ENCODE results near the gene IL32. TPM values are rescaled to one million over a fixed set of nuclear protein-coding genes. Genes with fewer than 3 reads are reported as not detected.

Gene IL32
- polyA plus RNA-seq, 3 donors = 28.0 to 36.8 (median 29.4) TPM

GRCh38 chr16:3088450-3088849 is 23.0 kb downstream of the IL32 start:
- no peak for DNase-seq (ENCODE audit: low read depth in 3 of 3, low spot score in 2 of 3)

GRCh38 chr16:3088925-3089716 is 23.7 kb downstream of the IL32 start:
- DNase-seq (ENCODE audit: low read depth in 3 of 3, low spot score in 2 of 3) = no peak

- no peak for DNase-seq (ENCODE audit: low read depth in 3 of 3, low spot score in 2 of 3)
Measured at GRCh38 chr16:3089717-3090592, 24.5 kb downstream of the IL32 start.

GRCh38 chr16:3091551-3091950 is 26.1 kb downstream of the IL32 start:
- no peak for DNase-seq (ENCODE audit: low read depth in 3 of 3, low spot score in 2 of 3)

GRCh38 chr16:3092501-3092941 is 27.1 kb downstream of the IL32 start:
- no peak for DNase-seq (ENCODE audit: low read depth in 3 of 3, low spot score in 2 of 3)

GRCh38 chr16:3094289-3095027 is 29.0 kb downstream of the IL32 start:
- DNase-seq (ENCODE audit: low read depth in 3 of 3, low spot score in 2 of 3) = no peak

GRCh38 chr16:3095869-3096268 is 30.4 kb downstream of the IL32 start:
- DNase-seq (ENCODE audit: low read depth in 3 of 3, low spot score in 2 of 3) = no peak

GRCh38 chr16:3096362-3096761 is 30.9 kb downstream of the IL32 start:
- no peak for DNase-seq (ENCODE audit: low read depth in 3 of 3, low spot score in 2 of 3)

GRCh38 chr16:3097266-3097665 is 31.8 kb downstream of the IL32 start:
- no peak for DNase-seq (ENCODE audit: low read depth in 3 of 3, low spot score in 2 of 3)

- no peak for DNase-seq (ENCODE audit: low read depth in 3 of 3, low spot score in 2 of 3)
Measured at GRCh38 chr16:3098459-3099394, 33.3 kb downstream of the IL32 start, which contains the start of gene ZSCAN10. Gene ZSCAN10 (minus strand): TSS chr16:3099294. CDS start chr16:3092937, 6,357 bp downstream.

- DNase-seq (ENCODE audit: low read depth in 3 of 3, low spot score in 2 of 3) = no peak
Measured at GRCh38 chr16:3099395-3099731, 33.9 kb downstream of the IL32 start.

- DNase-seq (ENCODE audit: low read depth in 3 of 3, low spot score in 2 of 3) = peak in 1 of 3 donors; percentile 78
Measured at GRCh38 chr16:3099732-3100499, 34.5 kb downstream of the IL32 start.

GRCh38 chr16:3101018-3101840 is 35.8 kb downstream of the IL32 start:
- DNase-seq (ENCODE audit: low read depth in 3 of 3, low spot score in 2 of 3) = no peak

- DNase-seq (ENCODE audit: low read depth in 3 of 3, low spot score in 2 of 3) = no peak
Measured at GRCh38 chr16:3101841-3102470, 36.5 kb downstream of the IL32 start.

- DNase-seq (ENCODE audit: low read depth in 3 of 3, low spot score in 2 of 3) = peak in 2 of 3 donors; percentile 78 to 81
Measured at GRCh38 chr16:3106205-3106928, 40.9 kb downstream of the IL32 start.

GRCh38 chr16:3112058-3112880 is 46.8 kb downstream of the IL32 start, which contains the start of gene ZNF205:
Gene ZNF205 (plus strand): TSS chr16:3112586. CDS start chr16:3113431, 845 bp downstream.
- DNase-seq (ENCODE audit: low read depth in 3 of 3, low spot score in 2 of 3) = no peak
